T-helper 17 cell (primary cell): ENCODE results near the gene PTPRG. TPM values are rescaled to one million over a fixed set of nuclear protein-coding genes. Genes with fewer than 3 reads are reported as not detected.

Experiments used
- ATAC-seq: fragments of 150-1000 bp; cut with Tn5 transposase; 2 replicates; pipeline ENCODE4 v1.10.0; 2021; ENCODE audit warnings: mild to moderate bottlenecking, moderate library complexity
- DNase-seq, 3 donors: peaks; one replicate each; pipeline versions ENCODE4 v3.0.0 to v3.0.0-alpha.2; 2020 to 2021
- H3K9me3 ChIP-seq: one replicate; pipeline ENCODE4 v1.7.0; 2013; ENCODE audit warnings: low read length, mild to moderate bottlenecking; ENCODE audit not compliant: control insufficient read depth, poor library complexity, severe bottlenecking
- H3K27ac Mint-ChIP-seq: one replicate; pipeline ENCODE4 v1.8.0; 2022; ENCODE audit warnings: mild to moderate bottlenecking, moderate library complexity, mixed read lengths
- H3K27me3 Mint-ChIP-seq: one replicate; pipeline ENCODE4 v1.8.0; 2022; ENCODE audit warnings: mixed read lengths
- H3K36me3 Mint-ChIP-seq: one replicate; pipeline ENCODE4 v1.8.0; 2022; ENCODE audit warnings: low read depth, mixed read lengths
- H3K4me1 Mint-ChIP-seq: one replicate; pipeline ENCODE4 v1.8.0; 2022; ENCODE audit warnings: mild to moderate bottlenecking, mixed read lengths
- H3K4me3 Mint-ChIP-seq: one replicate; pipeline ENCODE4 v1.8.0; 2022; ENCODE audit warnings: mild to moderate bottlenecking, moderate library complexity, mixed read lengths
- total RNA-seq, 4 donors: library from RNA in 2 of 4; stranded (reverse) in 2 of 4; gene quantifications; one replicate each; pipeline ENCODE4 v1.2.3 and lab custom pipeline; 2022 to 2026

PTPRG gene
- total RNA-seq, 2 donors from 2014 or later = 0.02 TPM; not detected in 1

GRCh38 chr3:62088472-62089104 lies 527.2 kb downstream of the PTPRG start:
- ATAC-seq (no peak), DNase-seq (no peak)
- Mint-ChIP-seq H3K36me3 (no peaks in the 10 kb centered on the region), H3K27ac (no peak overlapping the region), H3K27me3 (no peaks in the 10 kb centered on the region), H3K4me3 (no peak overlapping the region), H3K4me1 (no peaks in the 10 kb centered on the region)
- H3K9me3 ChIP-seq = no peaks in the 10 kb centered on the region

DNA sequence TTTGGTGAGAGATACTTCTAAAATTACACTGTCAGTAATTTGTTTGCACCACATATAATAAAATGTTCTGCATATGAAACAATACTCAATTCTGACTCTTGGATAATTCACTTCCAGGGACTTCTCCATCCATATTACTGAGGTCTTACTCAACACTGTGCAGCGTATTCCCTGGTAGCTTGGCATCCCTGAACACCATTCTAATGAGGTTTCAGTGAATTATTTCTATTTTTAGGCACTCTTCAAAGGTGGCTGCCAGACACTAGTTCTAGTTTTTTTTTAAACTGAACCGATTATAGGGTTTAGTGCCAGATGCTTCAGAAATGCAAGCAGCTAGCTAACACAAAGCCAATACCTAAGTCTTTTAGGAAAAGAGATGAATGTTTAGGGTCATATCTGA lies 528.7 kb downstream of the PTPRG start:
- no peaks in the 10 kb centered on the region for H3K27me3 Mint-ChIP-seq
- no peaks in the 10 kb centered on the region for H3K4me1 Mint-ChIP-seq
- H3K27ac Mint-ChIP-seq = no peak overlapping the region
- ATAC-seq (no peak), DNase-seq (no peak)
- H3K4me3 Mint-ChIP-seq = no peak overlapping the region
- no peaks in the 10 kb centered on the region for H3K36me3 Mint-ChIP-seq
- no peaks in the 10 kb centered on the region for H3K9me3 ChIP-seq

DNA sequence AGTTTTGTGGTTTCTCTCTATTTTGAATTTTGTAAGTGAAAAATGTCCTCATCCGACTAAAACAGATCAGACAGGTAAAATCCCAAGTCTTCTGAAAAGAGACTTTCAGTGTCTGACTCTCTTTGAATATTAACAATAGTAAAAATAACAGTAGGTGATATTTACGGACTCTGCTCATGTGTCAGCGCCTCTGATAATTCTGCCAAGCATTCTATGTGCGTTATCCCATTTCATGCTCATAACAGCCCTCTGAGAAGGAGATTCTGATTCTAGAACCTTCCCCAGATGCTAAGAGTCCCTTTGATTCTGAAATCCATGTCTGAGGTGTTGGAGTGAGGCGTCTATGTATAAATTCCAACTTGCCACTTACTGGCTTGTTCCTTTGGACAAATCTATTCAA lies 529.1 kb downstream of the PTPRG start:
- H3K9me3 ChIP-seq = no peaks in the 10 kb centered on the region
- no peaks in the 10 kb centered on the region for H3K4me1 Mint-ChIP-seq
- ATAC-seq (no peak), DNase-seq (no peak)
- no peak overlapping the region for H3K4me3 Mint-ChIP-seq
- no peaks in the 10 kb centered on the region for H3K36me3 Mint-ChIP-seq
- no peaks in the 10 kb centered on the region for H3K27me3 Mint-ChIP-seq
- no peak overlapping the region for H3K27ac Mint-ChIP-seq

DNA sequence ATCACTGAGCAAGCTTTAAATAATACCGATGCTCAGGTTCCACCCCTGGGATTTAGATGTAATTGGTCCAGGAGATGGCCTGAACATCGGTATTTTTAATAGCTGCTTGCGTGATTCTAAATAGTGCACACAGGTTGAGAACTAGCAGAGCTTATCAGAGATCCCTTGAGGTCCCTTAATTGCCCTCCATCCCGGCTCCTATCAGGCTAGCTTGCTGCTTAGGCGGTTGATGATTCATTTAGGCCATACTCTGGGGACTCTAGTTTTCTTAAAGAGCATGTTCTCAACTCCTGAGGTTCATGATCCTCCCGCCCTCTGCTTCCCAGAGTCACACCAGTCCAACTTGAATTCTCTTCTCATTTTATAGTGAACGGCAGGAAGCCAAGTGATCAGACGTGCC lies 531.7 kb downstream of the PTPRG start:
- ATAC-seq (no peak), DNase-seq (no peak)
- Mint-ChIP-seq H3K36me3 (no peaks in the 10 kb centered on the region), H3K27ac (no peak overlapping the region), H3K27me3 (no peaks in the 10 kb centered on the region), H3K4me1 (no peaks in the 10 kb centered on the region), H3K4me3 (no peak overlapping the region)
- no peaks in the 10 kb centered on the region for H3K9me3 ChIP-seq

DNA sequence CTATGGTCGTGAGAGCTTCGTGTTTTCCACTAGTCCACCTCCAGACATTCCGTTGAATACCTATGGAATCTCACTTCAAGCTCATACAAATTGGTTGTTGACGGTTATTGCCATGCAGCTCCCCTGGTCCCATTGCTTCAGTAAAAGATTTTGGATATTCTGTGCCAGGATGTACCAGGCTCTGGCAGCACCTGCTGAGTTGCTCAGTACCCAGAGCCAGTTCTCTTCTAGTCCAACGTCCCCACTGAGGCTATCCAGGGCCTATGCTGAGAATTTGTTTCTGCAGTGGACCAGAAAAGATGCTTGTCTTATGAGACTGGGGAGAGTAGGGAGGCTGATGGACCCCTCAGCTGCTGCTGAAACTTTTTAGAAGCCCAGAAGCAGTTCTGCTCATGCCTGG lies 533.1 kb downstream of the PTPRG start:
- no peaks in the 10 kb centered on the region for H3K9me3 ChIP-seq
- Mint-ChIP-seq H3K27me3 (no peaks in the 10 kb centered on the region), H3K36me3 (no peaks in the 10 kb centered on the region), H3K4me1 (no peaks in the 10 kb centered on the region), H3K4me3 (no peak overlapping the region), H3K27ac (no peak overlapping the region)
- ATAC-seq (no peak), DNase-seq (no peak)

DNA sequence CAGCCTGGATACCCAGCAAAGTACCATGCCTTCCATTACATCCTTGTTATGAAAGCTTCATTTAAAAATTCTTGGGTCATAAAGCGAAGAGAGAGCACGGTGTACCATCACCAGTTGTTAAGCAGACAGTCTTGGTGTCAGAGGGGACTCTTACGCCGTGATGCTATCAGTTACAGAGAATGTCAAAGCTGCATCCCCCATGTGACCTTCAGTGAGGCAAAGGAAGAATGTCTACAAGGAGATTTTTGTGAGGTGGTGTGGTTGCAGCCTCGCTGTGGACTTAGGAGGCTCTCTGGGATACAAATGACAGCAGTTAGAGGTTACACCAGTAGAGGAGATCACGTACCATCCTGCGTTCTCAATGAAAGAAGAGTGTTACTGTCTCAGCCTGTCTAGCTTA lies 533.7 kb downstream of the PTPRG start:
- Mint-ChIP-seq H3K27me3 (no peaks in the 10 kb centered on the region), H3K36me3 (no peaks in the 10 kb centered on the region), H3K4me1 (no peaks in the 10 kb centered on the region), H3K27ac (no peak overlapping the region), H3K4me3 (no peak overlapping the region)
- no peaks in the 10 kb centered on the region for H3K9me3 ChIP-seq
- DNase-seq (no peak), ATAC-seq (no peak)

GRCh38 chr3:62095756-62096155 lies 534.4 kb downstream of the PTPRG start:
- no peak overlapping the region for H3K4me3 Mint-ChIP-seq
- no peaks in the 10 kb centered on the region for H3K27me3 Mint-ChIP-seq
- ATAC-seq (no peak), DNase-seq (no peak)
- H3K9me3 ChIP-seq = no peaks in the 10 kb centered on the region
- no peak overlapping the region for H3K27ac Mint-ChIP-seq
- H3K4me1 Mint-ChIP-seq = no peaks in the 10 kb centered on the region
- H3K36me3 Mint-ChIP-seq = no peaks in the 10 kb centered on the region

- no peaks in the 10 kb centered on the region for H3K4me1 Mint-ChIP-seq
- no peak for ATAC-seq
- no peaks in the 10 kb centered on the region for H3K27me3 Mint-ChIP-seq
Observed at GRCh38 chr3:62096521-62096920, 535.1 kb downstream of the PTPRG start.

DNA sequence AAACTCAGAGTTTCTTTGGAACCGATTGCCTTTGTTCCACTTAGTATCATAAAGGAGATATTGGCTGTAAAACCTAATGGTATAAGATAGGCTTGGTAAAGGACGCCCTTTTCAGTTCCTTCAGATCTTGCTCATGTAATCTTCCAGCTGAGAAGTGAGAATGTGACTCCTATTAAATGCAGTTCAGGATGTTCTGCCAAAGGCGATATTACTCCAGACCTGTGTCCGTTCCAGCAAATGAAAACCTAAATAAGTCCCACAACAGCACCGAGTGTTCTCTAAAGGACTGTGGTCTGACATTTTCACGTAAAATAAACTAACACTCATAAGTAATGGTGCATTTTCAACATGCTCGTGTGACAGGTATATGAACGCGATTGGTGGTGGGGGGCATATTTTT lies 535.8 kb downstream of the PTPRG start:
- no peaks in the 10 kb centered on the region for H3K27me3 Mint-ChIP-seq
- no peaks in the 10 kb centered on the region for H3K4me1 Mint-ChIP-seq
- DNase-seq = no peak
- ATAC-seq = no peak
- H3K9me3 ChIP-seq = no peaks in the 10 kb centered on the region
- no peak overlapping the region for H3K4me3 Mint-ChIP-seq
- H3K27ac Mint-ChIP-seq = no peak overlapping the region
- no peaks in the 10 kb centered on the region for H3K36me3 Mint-ChIP-seq

More at GRCh38 chr3:62096521-62096920, 535.1 kb downstream of the PTPRG start:
- no peak overlapping the region for H3K27ac Mint-ChIP-seq
- no peaks in the 10 kb centered on the region for H3K36me3 Mint-ChIP-seq
- no peak for DNase-seq
- H3K4me3 Mint-ChIP-seq = no peak overlapping the region
- H3K9me3 ChIP-seq = no peaks in the 10 kb centered on the region

- DNase-seq (no peak), ATAC-seq (no peak)
- no peak overlapping the region for H3K27ac Mint-ChIP-seq
- H3K9me3 ChIP-seq = no peaks in the 10 kb centered on the region
- no peaks in the 10 kb centered on the region for H3K27me3 Mint-ChIP-seq
- H3K4me3 Mint-ChIP-seq = no peak overlapping the region
- no peaks in the 10 kb centered on the region for H3K4me1 Mint-ChIP-seq
- H3K36me3 Mint-ChIP-seq = no peaks in the 10 kb centered on the region
Observed at GRCh38 chr3:62098646-62099365, 537.4 kb downstream of the PTPRG start.

DNA sequence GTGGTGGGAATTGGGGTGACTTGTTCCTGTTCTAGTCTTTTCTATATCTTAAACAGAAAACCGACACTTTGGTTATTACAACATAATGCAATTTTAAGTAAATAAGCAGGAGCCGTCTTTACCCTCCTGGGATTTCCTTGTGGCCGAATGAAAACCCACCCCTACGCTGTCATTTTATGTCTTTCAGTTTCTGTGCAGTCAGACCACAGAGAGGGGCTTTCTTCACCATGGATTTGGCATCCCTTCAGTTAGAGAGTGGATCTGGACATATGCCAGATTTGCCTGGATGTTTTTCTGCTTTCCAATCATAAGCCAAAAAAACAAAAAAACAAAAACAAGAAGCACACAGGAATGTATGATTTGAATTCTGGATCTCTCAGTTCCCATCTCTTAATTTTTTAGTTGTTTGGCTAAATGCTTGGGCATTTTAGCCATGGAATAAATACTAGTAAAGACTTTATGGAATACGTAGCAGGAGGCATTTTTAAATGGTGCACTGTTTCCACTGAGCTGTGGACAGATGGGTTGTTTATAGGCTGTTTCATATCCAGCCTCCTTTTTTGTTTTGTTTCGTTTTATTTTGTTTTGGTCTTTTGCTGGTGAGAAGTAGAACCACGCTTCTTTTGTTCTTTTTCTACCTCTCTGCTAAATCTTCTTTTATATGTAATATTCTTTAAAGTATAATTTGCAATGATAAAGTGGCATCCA lies 539.1 kb downstream of the PTPRG start:
- no peaks in the 10 kb centered on the region for H3K36me3 Mint-ChIP-seq
- ATAC-seq = no peak
- no peaks in the 10 kb centered on the region for H3K4me1 Mint-ChIP-seq
- no peak for DNase-seq
- no peaks in the 10 kb centered on the region for H3K9me3 ChIP-seq
- no peaks in the 10 kb centered on the region for H3K27me3 Mint-ChIP-seq
- no peak overlapping the region for H3K4me3 Mint-ChIP-seq
- H3K27ac Mint-ChIP-seq = no peak overlapping the region

- H3K4me1 Mint-ChIP-seq = no peaks in the 10 kb centered on the region
- ATAC-seq = no peak
- no peaks in the 10 kb centered on the region for H3K36me3 Mint-ChIP-seq
- H3K4me3 Mint-ChIP-seq = no peak overlapping the region
- H3K27ac Mint-ChIP-seq = no peak overlapping the region
- no peaks in the 10 kb centered on the region for H3K27me3 Mint-ChIP-seq
- no peak for DNase-seq
- no peaks in the 10 kb centered on the region for H3K9me3 ChIP-seq
Observed at GRCh38 chr3:62101488-62101887, 540.1 kb downstream of the PTPRG start.

- Mint-ChIP-seq H3K27me3 (no peaks in the 10 kb centered on the region), H3K4me3 (no peak overlapping the region), H3K4me1 (no peaks in the 10 kb centered on the region), H3K36me3 (no peaks in the 10 kb centered on the region), H3K27ac (no peak overlapping the region)
- ATAC-seq (no peak), DNase-seq (no peak)
- no peaks in the 10 kb centered on the region for H3K9me3 ChIP-seq
Observed at GRCh38 chr3:62103531-62103930, 542.2 kb downstream of the PTPRG start.
